Fibroblast of peridontal ligament (primary cell): Measurements from ENCODE around the gene ARHGEF7.
"Not testable (repeated sequence)": the region's sequence is repeated elsewhere in the genome, so short reads cannot be mapped to it uniquely, and the experiment has no call there.

Experiments used
- DNase-seq: peaks from one replicate; pipeline ENCODE4 v3.0.0-alpha.2; 2010; ENCODE audit errors: extremely low read depth

The ARHGEF7 gene

DNA sequence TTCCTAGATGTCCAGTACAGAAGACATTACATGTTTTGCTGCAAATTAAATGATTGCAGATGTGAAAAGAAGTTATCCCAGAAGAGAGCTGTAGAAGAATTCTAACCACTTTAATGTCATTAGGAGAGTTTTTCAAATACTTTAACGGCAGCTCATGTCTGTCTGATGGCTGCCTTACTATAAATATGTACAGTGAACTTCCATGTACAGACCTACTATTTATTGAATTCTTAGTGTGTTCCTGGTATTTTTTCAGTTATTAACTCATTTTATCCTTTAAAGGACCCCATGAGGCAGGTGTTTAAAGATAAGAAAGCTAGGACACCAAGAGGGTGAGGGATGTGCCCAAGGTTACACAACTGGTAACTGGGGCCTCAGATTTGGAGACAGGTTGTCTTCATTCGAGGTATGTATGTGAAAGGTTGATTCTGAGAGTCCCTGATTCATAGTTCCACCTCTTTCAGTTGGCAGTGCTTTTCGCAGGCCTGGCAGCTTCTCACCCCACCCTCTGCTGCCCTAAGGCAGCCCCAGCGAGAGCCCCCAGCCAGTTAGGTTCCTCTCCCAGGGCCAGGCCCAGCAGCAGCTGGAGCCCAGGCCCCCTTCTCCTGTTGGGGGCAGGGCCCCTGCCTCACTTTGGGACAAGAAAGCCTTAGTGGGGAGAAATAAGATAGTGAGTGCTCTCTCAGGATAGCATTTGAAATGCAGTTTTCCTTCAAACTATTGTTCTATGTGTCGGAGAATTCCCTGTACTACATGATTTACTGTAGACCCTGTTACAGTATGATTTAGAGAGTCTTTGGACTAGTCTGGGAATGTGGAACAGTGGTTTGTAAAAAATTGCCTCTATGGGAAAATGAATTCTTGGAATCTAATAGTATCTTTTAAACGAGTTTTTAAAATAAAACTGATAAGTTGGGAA is 137.6 kb downstream of the ARHGEF7 start:
- peak; percentile 74 for DNase-seq

DNA sequence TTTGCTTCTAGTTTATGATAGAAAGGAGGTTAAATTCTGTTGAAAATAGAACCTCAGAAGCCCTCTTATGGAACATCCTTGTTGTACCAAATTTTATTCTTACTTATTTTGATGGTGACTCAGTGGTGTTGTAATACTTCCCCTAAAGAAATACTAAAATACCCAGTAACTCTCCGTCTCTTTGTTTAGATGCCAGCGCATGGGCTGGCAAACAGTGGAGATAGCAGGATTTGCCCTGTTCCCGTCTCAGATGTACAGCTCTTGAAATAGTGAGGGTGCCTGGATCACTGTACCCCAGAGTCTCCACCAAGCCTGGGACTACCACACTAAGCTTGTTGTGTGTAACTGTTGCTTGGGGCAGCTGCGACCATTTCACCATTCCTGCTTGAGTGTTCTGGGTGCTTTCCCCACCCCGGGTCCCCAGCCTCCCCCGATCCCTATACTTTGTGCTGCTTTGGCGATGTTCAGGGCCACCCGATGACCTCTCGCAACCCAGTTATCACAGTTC is 138.3 kb downstream of the ARHGEF7 start:
- DNase-seq = peak; percentile 52

DNA sequence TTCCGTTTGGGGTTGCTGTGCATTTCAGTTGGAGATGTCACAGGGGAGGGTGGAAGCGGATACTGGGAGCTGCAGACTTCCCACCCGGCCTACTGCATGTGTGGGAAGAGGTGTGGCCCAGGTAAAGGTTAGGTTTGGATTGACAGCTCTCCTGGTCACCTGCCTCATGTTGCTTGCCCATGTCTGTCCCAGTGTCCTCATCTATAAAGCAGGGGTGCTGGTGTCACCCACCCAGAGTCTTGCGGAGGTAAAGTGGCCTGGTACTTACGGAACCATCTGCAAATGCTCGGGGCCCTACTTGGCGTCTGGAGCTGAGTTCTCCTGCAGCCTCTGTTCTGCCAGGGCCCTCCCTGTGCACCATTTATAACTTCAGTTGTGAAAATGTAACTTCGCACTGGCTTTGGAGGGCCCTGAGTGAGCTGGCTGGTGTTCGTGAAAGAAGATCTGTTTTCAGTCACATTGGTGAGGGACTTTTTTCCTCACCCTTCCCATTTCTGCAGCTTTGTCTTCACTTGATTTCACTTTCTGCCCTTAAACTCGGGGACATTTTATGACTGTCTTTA is 140.2 kb downstream of the ARHGEF7 start:
- no peak for DNase-seq

DNA sequence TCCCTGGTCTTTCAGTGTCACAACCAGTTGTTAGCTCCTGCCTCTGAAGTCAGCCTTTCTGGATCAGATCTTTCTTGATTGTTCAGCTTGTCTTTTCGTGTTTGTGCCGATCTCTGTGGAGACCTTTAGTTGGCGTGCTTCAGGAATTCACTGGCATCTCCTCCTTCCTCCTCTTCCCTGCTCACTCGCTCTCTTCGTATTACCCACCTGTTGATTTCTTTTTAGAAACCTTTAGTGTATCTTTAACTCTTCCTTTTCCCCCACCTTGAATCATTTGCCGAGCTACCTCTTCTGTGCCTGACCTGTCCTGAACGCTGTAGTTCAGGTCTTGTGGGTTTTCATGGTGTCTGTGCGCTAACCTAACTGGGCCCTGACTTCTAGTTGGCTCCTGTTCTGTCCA is 141.3 kb downstream of the ARHGEF7 start:
- DNase-seq = no peak

DNA sequence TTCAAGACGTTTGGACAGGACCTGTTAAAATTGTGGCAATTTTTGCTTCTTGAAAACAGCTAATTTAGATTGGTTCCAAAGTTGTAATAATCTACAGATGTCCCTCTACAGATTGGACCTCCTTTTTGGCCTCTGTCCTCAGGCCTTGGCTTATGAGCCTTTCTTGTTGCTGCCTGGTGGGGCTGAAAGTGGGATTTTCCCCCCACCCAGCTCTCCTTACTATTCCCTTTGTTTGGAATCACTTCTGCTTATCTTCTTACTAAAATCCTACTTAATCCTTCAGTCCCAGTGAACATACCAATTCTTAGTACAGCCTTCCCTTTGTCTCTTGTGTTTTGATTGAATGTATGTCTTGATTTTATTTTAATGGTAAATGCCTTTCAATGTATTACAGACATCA is 141.8 kb downstream of the ARHGEF7 start:
- DNase-seq = no peak

DNA sequence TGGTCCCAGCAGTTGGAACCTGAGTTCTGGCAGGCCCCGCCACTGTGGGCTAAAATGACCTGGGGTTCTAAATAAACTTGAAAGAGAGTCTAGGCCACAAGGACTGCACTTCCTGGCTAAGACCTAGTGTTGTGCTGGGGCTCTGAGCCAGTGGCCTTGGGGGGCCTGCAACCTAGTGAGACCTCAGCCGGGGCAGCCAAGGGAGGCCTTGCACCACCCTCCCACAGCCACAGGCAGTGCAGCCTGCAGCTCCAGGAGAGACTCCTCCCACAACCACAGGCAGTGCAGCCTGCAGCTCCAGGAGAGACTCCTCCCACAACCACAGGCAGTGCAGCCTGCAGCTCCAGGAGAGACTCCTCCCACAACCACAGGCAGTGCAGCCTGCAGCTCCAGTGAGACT is 142.8 kb downstream of the ARHGEF7 start:
- DNase-seq = not testable (repeated sequence)

DNA sequence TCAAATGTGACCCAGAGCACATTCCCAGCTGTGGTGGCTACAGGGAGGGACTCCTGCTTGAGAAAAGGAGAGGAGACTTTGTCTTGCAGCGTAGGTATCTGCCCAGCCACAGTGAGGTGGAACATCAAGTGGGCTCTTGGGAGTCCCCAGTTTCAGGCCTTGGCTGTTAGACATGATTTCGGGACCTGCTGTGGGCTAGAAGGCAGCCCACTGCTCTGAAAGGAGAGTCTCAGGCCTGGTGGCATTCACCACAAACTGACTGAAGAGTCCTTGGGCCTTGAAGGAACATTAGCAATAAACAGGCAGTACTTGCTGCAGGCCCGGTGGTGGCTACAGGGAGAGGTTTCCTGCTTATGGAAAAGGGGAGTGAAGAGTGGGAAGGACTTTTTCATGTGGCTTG is 143.5 kb downstream of the ARHGEF7 start:
- DNase-seq = no peak

DNA sequence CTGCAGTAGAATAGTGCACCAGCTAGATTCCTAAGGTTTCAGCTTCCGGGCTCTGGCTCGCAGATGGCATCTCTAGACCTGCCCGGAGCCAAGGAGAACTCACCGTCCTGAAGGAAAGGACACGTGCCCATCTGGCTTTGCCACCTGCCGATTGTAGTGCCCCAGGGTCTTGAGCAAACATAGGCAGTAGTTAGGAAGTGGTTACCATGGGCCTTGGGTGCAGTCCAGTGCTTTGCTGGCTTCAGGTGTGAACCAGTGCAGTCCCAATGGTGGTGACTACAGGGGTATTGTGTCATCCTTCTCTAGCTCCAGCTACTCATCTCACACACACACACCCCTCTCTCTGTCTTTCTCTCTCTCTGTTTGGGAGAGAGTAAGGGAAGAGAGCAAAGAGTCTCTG is 143.9 kb downstream of the ARHGEF7 start:
- no peak for DNase-seq

DNA sequence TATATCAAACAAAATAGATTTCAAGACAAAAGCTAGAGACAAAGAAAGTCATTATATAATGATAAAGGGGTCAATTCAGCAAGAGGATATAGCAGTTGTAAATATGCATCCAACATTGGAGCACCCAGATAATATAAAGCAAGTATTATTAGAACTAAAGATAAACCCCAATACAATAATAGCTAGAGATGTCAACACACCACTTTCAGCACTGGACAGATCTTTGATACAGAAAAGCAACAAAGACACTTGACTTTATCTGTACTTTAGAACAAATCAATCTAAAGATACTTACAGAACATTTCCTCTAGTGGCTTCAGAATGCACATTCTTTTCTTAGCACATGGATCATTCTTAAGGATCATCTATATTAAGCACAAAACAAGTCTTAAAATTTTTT is 146.2 kb downstream of the ARHGEF7 start:
- no peak for DNase-seq

DNA sequence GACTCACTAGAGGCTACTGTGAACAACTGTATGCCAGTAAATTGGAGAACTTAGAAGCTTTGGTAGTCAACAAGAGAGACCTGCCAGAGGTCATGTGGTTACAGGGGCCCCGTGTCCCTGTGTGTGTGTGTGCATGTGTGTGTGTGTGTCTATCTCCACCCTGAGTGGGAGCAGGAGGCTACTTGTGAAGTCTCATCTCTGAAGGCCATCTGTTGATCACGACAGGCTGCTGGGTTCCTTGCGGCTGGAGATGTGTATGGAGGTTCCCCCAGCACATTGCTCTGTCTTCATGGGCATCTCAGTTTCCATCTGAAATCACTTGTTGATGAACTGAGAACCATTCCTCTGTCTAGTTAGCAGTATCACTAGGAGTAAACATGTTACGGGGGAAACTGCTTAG is 147.2 kb downstream of the ARHGEF7 start:
- DNase-seq = no peak

DNA sequence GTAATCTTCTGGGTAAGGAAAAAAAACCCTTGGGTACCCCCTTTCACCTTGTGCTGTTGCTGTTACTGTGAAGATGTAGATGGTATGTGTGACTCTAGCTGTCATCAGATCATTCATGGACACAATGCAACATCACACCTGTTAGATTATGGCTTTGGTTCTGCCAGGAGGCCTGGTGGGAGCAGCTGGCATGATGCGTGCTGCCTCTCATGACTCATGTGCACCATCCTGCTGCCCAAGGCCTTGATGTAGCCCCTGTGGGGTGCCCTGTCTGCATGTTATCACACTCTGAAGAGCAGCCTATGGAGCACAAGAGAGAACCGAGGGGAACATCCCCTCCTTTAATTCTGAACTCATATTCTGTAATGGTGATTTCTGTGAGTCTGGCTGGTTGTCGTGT is 147.6 kb downstream of the ARHGEF7 start:
- DNase-seq = no peak

DNA sequence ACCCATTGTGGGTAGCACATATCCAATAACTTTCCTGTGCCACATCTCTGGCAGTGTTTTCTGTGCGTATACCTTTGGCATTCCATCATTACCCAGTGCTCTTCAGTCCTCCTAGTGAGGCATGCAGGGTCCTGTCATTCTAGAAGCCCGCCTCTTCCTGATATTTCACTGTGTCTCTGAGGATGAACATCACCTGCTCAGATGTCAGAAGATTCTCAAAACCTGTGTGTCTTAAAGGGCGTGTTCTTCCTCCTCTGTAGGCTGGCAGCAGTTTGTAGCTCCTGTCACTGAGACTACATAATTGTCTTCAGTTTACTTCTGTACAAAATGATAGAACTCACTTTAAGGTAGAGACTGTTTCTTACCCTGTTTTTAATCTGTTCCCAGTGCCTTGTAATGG is 148.5 kb downstream of the ARHGEF7 start:
- DNase-seq = no peak

DNA sequence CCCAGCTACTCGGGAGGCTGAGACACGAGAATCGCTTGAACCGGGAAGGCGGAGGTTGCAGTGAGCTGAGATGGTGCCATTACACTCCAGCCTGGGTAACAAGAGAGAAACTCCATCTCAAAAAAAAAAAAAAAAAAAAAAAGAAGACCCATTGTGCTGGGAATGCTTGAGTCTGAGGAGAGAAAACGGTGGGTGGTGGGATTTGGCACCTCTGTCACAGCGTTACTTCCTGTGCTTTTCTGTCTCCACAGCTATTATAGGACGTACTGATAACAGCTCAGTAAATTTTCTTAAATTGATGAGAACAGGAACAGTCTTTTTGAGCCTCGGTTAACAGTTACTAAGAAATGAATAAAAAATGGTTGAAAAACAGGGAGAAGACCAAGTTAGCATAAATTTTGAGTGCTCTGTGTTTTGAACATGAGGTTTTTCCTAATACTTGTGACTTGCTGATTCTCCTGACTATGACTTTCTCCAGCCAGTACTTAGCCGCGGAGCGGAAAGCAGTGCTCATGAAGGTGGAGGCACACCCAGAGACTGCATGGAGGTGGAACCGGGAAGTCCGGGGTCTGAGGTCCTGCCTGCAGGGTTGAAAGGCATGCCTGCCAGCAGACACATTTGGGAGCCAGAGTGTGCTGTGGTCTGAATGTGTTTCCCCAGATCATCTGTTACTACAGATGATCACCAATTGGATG is 150.0 kb downstream of the ARHGEF7 start:
- no peak for DNase-seq

DNA sequence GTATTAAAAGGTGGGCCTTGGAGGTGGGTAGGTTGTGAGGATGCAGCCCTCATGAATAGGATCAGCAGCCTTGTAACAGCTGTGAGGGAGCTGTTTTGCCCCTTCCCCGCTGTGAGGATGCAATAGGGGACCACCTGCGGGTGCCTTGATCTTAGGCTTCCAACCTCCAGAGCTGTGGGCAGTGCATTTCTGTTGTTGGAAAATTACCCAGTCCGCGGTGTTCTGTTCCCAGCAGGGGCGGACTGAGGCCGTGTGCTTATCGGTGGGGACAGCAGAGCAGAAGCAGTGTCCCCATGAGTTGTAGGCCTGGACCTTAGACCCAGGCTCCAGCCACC is 150.6 kb downstream of the ARHGEF7 start:
- no peak for DNase-seq

DNA sequence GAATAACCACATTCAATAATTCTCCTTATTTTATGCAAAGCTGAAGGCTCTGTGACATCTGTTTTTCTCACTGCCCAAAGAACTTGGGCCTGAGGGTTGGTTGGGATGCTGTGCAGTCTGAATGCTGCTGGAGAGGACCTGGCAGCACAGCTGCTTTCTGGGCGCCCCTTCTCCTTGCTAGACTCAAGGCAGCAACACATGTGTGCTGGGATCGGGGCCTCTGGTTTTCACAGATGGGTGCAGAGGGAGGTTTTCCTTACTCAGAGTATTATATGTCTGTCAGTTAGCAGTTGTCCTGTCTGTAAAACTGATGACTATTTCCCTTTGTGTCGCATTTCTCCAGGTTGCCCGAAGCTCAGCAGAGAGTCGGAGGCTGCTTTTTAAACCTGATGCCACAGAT is 152.1 kb downstream of the ARHGEF7 start:
- no peak for DNase-seq

DNA sequence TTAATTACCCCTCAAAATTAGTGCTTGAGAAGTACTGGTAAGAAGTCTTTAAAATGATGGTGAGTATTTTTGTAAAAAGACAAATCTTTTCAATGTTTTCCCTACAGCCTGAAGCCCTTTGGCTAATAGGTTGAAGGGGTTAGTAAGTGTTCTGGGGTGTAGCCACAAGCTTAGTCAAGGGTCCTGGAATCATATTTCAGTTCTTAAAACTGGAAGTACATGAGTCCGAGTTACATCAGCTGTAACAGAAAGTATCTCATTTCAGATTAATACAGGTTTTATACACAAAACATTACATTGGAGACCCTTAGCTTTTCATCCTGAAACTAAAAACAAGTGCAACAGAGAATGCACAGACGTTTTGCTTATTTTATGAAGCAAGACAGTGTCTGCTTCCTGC is 152.7 kb downstream of the ARHGEF7 start:
- DNase-seq = peak; percentile 33

DNA sequence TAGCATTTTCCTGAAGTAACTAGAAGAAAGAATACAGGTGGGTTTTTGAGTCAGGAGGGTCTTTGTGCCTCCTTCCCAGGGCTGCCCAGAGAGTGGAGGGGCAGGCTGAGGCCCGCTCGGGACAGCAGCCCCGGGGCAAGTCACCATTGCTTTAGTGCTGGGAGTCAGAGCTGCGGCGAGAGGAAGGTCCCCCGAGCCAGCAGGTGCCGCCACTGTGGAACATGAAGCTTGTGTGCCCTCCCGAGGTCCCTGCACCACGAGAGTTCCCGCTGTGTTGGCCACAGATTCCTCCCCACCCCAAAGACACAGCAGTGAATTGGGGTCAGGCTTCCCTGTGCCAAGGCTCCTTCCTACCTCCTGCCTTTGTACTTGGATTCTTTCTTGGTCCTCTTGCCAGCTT is 154.4 kb downstream of the ARHGEF7 start:
- no peak for DNase-seq

DNA sequence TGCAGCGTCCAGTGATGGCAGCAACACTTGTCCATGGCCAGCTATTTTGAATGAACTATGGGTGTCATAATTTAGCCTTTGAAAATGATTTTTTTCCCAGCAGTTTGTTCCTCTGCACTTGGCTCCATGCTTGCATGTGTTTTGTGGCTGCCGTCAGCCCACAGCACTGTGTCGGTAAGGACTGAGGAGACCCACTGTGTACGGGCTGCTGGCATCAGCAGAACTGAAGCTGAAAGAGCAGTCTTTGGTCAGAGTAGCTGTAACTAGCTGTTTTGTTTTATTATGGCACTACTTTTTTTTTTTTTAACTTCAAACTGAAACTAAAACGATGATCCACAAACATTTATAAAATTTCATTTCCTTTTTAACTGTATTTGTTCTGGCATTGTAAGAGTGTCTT is 155.0 kb downstream of the ARHGEF7 start:
- peak; percentile 38 for DNase-seq

DNA sequence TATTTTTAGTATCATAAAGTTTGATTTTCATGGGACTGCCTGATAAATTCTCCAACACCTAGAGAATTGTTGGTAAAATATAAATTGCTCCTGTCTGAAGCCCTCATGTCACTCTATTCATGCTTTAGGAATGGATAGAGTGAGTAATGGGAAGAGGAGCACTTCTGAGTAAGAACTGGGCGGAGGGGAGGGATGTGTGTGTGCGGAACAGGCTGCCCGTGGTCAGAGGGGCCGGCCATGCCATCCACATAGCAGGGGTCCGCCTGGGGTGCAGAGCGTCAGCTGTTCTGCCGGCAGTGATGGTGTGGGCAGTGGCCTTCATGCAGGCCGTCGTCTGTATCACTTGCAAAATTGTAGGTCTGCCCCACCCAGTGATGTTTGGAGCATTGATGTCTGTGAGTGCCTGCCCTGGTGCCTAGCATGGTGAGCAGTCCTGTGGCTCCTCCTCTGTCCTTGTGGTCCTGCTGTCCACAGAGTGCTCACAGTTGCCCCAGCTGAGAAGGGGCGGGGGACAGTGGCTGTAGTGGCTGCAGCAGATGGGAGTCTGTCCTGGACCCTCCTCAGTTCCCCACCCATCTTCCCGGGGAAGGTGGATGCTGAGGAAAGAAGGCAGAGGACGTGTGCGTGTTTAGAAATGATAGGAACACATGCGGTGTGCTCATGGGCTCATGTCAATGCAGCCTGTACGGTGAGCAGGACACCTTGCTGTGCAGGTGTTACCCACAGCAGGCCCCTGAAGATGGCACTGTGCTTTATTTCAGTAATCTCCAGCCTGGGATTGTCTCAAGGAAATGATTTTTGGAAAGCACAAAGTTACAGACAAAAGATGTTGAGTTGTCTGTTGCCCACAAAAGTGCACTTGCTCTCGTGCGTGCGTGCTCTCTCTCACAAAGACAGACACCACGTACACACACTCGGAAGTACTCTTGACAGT is 155.9 kb downstream of the ARHGEF7 start:
- DNase-seq = peak; percentile 49

DNA sequence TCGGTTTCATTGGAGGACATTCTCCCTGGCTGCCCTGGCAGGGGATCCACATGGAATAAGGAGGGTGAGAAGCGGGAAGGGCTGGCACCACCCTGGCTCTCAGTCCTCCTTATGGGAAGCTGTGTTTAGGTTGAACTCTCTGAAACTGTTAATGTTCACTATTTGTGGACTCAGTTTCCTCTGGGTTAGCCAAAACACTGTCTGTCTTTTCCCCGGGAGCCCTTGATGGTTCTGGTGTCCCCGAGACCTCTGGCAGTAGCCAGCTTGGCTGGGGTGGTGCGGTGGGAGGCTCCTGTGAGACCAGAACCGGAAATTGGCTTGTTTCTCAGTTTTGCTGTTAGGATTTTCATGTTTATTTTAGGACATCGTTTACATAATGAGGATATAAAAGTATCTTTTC is 157.0 kb downstream of the ARHGEF7 start:
- DNase-seq = no peak

DNA sequence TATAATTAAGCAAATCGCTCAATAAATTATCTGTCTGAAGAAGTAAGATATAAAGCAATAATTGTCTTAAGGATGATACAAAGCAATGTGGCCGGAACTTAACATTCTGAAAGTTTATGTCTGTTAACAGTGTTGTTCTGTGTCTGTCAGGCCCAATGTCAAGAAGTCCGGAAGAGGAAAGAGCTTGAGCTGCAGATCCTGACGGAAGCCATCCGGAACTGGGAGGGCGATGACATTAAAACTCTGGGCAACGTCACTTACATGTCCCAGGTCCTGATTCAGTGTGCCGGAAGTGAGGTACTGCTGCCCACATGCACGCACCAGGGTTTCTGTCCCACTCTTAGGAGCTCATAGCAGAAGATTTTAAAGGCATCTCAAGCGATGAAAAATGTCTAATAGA is 160.3 kb downstream of the ARHGEF7 start:
- no peak for DNase-seq
